Gastroesophageal sphincter (tissue), 4 donors: ENCODE results near the gene OGFOD2. TPM values are rescaled to one million over a fixed set of nuclear protein-coding genes. Genes with fewer than 3 reads are reported as not detected.

Source experiments
- ATAC-seq: fragments of 150-250 bp; one replicate; pipeline ENCODE4 v1.9.1; 2016; ENCODE audit warnings: mild to moderate bottlenecking, moderate library complexity
- H3K27ac ChIP-seq, 4 donors: fragments of 200-600 bp; sonication (generic) in 3 of 4; 1 replicate in 3 of 4; 2 replicates in 1 of 4; pipeline ENCODE4 v1.5.1; 2016 to 2019
- H3K27me3 ChIP-seq: fragments of 200-600 bp; sonication (generic); one replicate; pipeline ENCODE4 v1.5.1; 2019
- H3K36me3 ChIP-seq, 2 donors: fragments of 200-600 bp; sonication (generic); one replicate each; pipeline ENCODE4 v1.5.1; 2019; ENCODE audit warnings: control low read depth in 1 of 2
- H3K4me1 ChIP-seq, 3 donors: fragments of 200-600 bp; sonication (generic); 1 replicate in 2 of 3; 2 replicates in 1 of 3; pipeline ENCODE4 v1.5.1; 2016 to 2019; ENCODE audit warnings: control low read depth in 2 of 3
- H3K4me3 ChIP-seq, 2 donors: fragments of 200-600 bp; sonication (generic); one replicate each; pipeline ENCODE4 v1.5.1; 2019; ENCODE audit warnings: mild to moderate bottlenecking in 1 of 2, moderate library complexity in 1 of 2
- H3K9me3 ChIP-seq, 3 donors: fragments of 200-600 bp; sonication (generic); one replicate each; pipeline ENCODE4 v1.5.1; 2017 to 2019; ENCODE audit warnings: control low read depth in 2 of 3
- CTCF ChIP-seq, 4 experiments: fragments of 200-600 bp in 2 of 4; fragments of 450-650 bp in 2 of 4; sonication (generic) in 1 of 4; IDR thresholded peaks; one replicate each; pipeline ENCODE4 v1.5.1; 2017 to 2019; ENCODE audit warnings: antibody characterized with exemption in 4 of 4, mild to moderate bottlenecking in 2 of 4, moderate library complexity in 2 of 4
- EP300 ChIP-seq: sonication (generic); formaldehyde crosslinking; IDR thresholded peaks from one replicate; pipeline ENCODE4 v1.6.1; 2017; ENCODE audit warnings: antibody characterized with exemption, mild to moderate bottlenecking
- POLR2A ChIP-seq, 2 donors: fragments of 450-650 bp; IDR thresholded peaks; one replicate each; pipeline ENCODE4 v1.6.1; 2017; ENCODE audit warnings: antibody characterized with exemption in 2 of 2, mild to moderate bottlenecking in 2 of 2, moderate library complexity in 1 of 2
- POLR2AphosphoS5 ChIP-seq: sonication (generic); formaldehyde crosslinking; IDR thresholded peaks from one replicate; pipeline ENCODE4 v1.6.1; 2017; ENCODE audit warnings: antibody characterized with exemption
- WGBS, 2 donors: methylation state at CpG; one replicate each; pipeline ENCODE4 v1.1.5; 2018; ENCODE audit warnings: low coverage in 1 of 2; 5-methylcytosine and 5-hydroxymethylcytosine counted together
- total RNA-seq, 4 donors: library from RNA; depleted of rRNA; stranded (reverse); fragments of >200 nt; gene quantifications; one replicate each; pipeline ENCODE4 v1.1.0, GENCODE V29; 2016

The OGFOD2 gene
- total RNA-seq, 4 donors from 2014 or later: 7.3 to 10.7 (median 8.3) TPM

GRCh38 chr12:122949816-122950675 is 25.0 kb upstream of the OGFOD2 start:
- H3K27me3 ChIP-seq: no peaks in the 10 kb centered on the region
- no peak for ATAC-seq
- peaks cover 0 to 43% (median 7%) of the 10 kb centered on the region in 3 donors for H3K4me1 ChIP-seq
- no peaks in the 10 kb centered on the region for H3K9me3 ChIP-seq
- peak overlapping the region in 3 of 4 donors; percentile 27 to 44 (median 43) for H3K27ac ChIP-seq
- 33% methylated on average over 1 of the region's 27 CpGs; no CpG with 5 or more reads in 1 of the 2 donors for WGBS, 2 donors
- TF ChIP-seq POLR2AphosphoS5 (no peak), EP300 (no peak), POLR2A (IDR thresholded peaks at IDR 0.05) (no peak), CTCF (IDR thresholded peaks at IDR 0.05) (no peak)
- H3K4me3 ChIP-seq: no peak overlapping the region
- peaks cover 0 to 15% of the 10 kb centered on the region in 2 donors for H3K36me3 ChIP-seq

GRCh38 chr12:122951406-122951805 is 23.6 kb upstream of the OGFOD2 start:
- ATAC-seq: no peak
- TF ChIP-seq EP300 (no peak), CTCF (IDR thresholded peaks at IDR 0.05) (no peak), POLR2AphosphoS5 (no peak), POLR2A (IDR thresholded peaks at IDR 0.05) (no peak)
- H3K4me1 ChIP-seq: peaks cover 0 to 29% (median 7%) of the 10 kb centered on the region in 3 donors
- peaks cover 0 to 15% of the 10 kb centered on the region in 2 donors for H3K36me3 ChIP-seq
- WGBS, 2 donors: 71 to 81% methylated on average over 5 to 6 of the region's 9 CpGs
- H3K27me3 ChIP-seq: no peaks in the 10 kb centered on the region
- no peak overlapping the region for H3K4me3 ChIP-seq
- peak overlapping the region in 1 of 4 donors; percentile 9 for H3K27ac ChIP-seq
- no peaks in the 10 kb centered on the region for H3K9me3 ChIP-seq

- TF ChIP-seq CTCF (IDR thresholded peaks at IDR 0.05) (peak in 3 of 4 experiments; percentile 82 to 94 (median 88)), EP300 (no peak)
- H3K27ac ChIP-seq: peak overlapping the region in 1 of 4 donors; percentile 9
- peaks cover 0 to 21% (median 5%) of the 10 kb centered on the region in 3 donors for H3K4me1 ChIP-seq
- no peak overlapping the region for H3K4me3 ChIP-seq
- H3K36me3 ChIP-seq: peaks cover 0 to 23% of the 10 kb centered on the region in 2 donors
- H3K27me3 ChIP-seq: no peaks in the 10 kb centered on the region
- H3K9me3 ChIP-seq: no peaks in the 10 kb centered on the region
- WGBS, 2 donors: 67 to 77% methylated on average over 4 to 7 of the region's 12 CpGs
- ATAC-seq: peak; percentile 87
These were observed 22.8 kb upstream of the OGFOD2 start for GRCh38 chr12:122951979-122952892.

- Histone ChIP-seq H3K9me3 (no peaks in the 10 kb centered on the region), H3K27ac (no peak overlapping the region), H3K36me3 (peaks cover 0 to 30% of the 10 kb centered on the region in 2 donors), H3K4me3 (no peak overlapping the region), H3K4me1 (peaks cover 0 to 11% (median 0%) of the 10 kb centered on the region in 3 donors), H3K27me3 (no peaks in the 10 kb centered on the region)
- ATAC-seq: no peak
- WGBS, 2 donors: 59 to 81% methylated on average over 4 to 6 of the region's 8 CpGs
- TF ChIP-seq CTCF (IDR thresholded peaks at IDR 0.05) (no peak), EP300 (no peak), POLR2A (IDR thresholded peaks at IDR 0.05) (no peak), POLR2AphosphoS5 (no peak)
These were observed 19.9 kb upstream of the OGFOD2 start for GRCh38 chr12:122955156-122955555.
